CD14-positive monocyte (primary cell): ENCODE data around the gene IL1RAPL1. TPM values are rescaled to one million over a fixed set of nuclear protein-coding genes. Genes with fewer than 3 reads are reported as not detected.
"Not testable (repeated sequence)": the region's sequence is repeated elsewhere in the genome, so short reads cannot be mapped to it uniquely, and the experiment has no call there.

ENCODE experiments used
- DNase-seq, 3 donors: peaks; one replicate each; pipeline ENCODE4 v3.0.0-alpha.2; 2011 to 2022
- H2AFZ ChIP-seq: 2 replicates; pipeline ENCODE4 v1.6.0; 2012; ENCODE audit warnings: mild to moderate bottlenecking, low read depth, low read length, inconsistent platforms; ENCODE audit not compliant: insufficient read depth, poor library complexity, severe bottlenecking
- H3K27ac ChIP-seq, 2 donors: 1 replicate in 1 of 2; 2 replicates in 1 of 2; pipeline ENCODE4 v1.5.1; 2012 to 2013; ENCODE audit warnings: low read length in 2 of 2, control low read depth in 1 of 2, inconsistent platforms in 1 of 2, low read depth in 1 of 2, mild to moderate bottlenecking in 1 of 2
- H3K27me3 ChIP-seq, 2 donors: one replicate each; pipeline versions ENCODE4 v1.6.0 to v1.6.1; 2011 to 2013; ENCODE audit warnings: low read length in 2 of 2; ENCODE audit not compliant: control insufficient read depth in 2 of 2, insufficient read depth in 2 of 2
- H3K36me3 ChIP-seq, 2 donors: replicated peaks in 1 of 2; 1 replicate in 1 of 2; 2 replicates in 1 of 2; pipeline versions ENCODE4 v1.5.1 to v1.6.1; 2012 to 2013; ENCODE audit warnings: low read length in 2 of 2, control low read depth in 1 of 2, inconsistent platforms in 1 of 2, mild to moderate bottlenecking in 1 of 2; ENCODE audit not compliant: insufficient read depth in 2 of 2, control insufficient read depth in 1 of 2
- H3K4me1 ChIP-seq, 2 donors: 1 replicate in 1 of 2; 2 replicates in 1 of 2; pipeline versions ENCODE4 v1.5.1 to v1.6.1; 2012 to 2013; ENCODE audit warnings: low read length in 2 of 2, control low read depth in 1 of 2, inconsistent platforms in 1 of 2, mild to moderate bottlenecking in 1 of 2, moderate library complexity in 1 of 2; ENCODE audit not compliant: insufficient read depth in 2 of 2, control insufficient read depth in 1 of 2
- H3K4me2 ChIP-seq: replicated peaks from 2 replicates; pipeline ENCODE3; 2012; ENCODE audit warnings: low read length, moderate library complexity, mild to moderate bottlenecking; ENCODE audit not compliant: poor library complexity, severe bottlenecking; ENCODE audit errors: extremely low read depth
- H3K4me3 ChIP-seq, 3 experiments: fragments of 200-600 bp in 1 of 3; sonication (generic) in 1 of 3; replicated peaks in 1 of 3; 1 replicate in 2 of 3; 2 replicates in 1 of 3; pipeline ENCODE4 v1.5.1; 2011 to 2013; ENCODE audit warnings: low read length in 3 of 3, mild to moderate bottlenecking in 3 of 3, control low read depth in 2 of 3, low read depth in 2 of 3, inconsistent platforms in 1 of 3, moderate library complexity in 1 of 3
- H3K79me2 ChIP-seq: 2 replicates; pipeline ENCODE4 v1.6.0; 2012; ENCODE audit warnings: mild to moderate bottlenecking, control low read depth, inconsistent platforms, low read length, moderate library complexity; ENCODE audit not compliant: insufficient read depth
- H3K9ac ChIP-seq: 2 replicates; pipeline ENCODE4 v1.6.0; 2017; ENCODE audit warnings: low read length, mild to moderate bottlenecking; ENCODE audit not compliant: insufficient read depth, poor library complexity, severe bottlenecking
- H3K9me3 ChIP-seq, 2 donors: replicated peaks in 1 of 2; 1 replicate in 1 of 2; 2 replicates in 1 of 2; pipeline versions ENCODE4 v1.5.1 to v1.6.1; 2012 to 2013; ENCODE audit warnings: low read length in 2 of 2, control low read depth in 1 of 2; ENCODE audit not compliant: control insufficient read depth in 1 of 2, insufficient read depth in 1 of 2
- H4K20me1 ChIP-seq: 2 replicates; pipeline ENCODE4 v1.6.0; 2012; ENCODE audit warnings: mild to moderate bottlenecking, low read length, control low read depth, moderate library complexity; ENCODE audit not compliant: insufficient read depth
- H3K27ac Mint-ChIP-seq, 7 donors: one replicate each; pipeline ENCODE4 v1.8.0; 2020; ENCODE audit warnings: mild to moderate bottlenecking in 7 of 7, mixed read lengths in 7 of 7, moderate library complexity in 6 of 7, inconsistent platforms in 2 of 7
- H3K27me3 Mint-ChIP-seq, 3 donors: one replicate each; pipeline ENCODE4 v1.8.0; 2021 to 2022; ENCODE audit warnings: low read depth in 3 of 3, mild to moderate bottlenecking in 3 of 3, mixed read lengths in 3 of 3, moderate library complexity in 3 of 3, inconsistent platforms in 1 of 3
- H3K36me3 Mint-ChIP-seq, 2 donors: one replicate each; pipeline ENCODE4 v1.8.0; 2020; ENCODE audit warnings: mixed read lengths in 2 of 2, inconsistent platforms in 1 of 2, mild to moderate bottlenecking in 1 of 2
- H3K4me1 Mint-ChIP-seq: one replicate; pipeline ENCODE4 v1.8.0; 2020; ENCODE audit warnings: mild to moderate bottlenecking, mixed read lengths
- H3K4me3 Mint-ChIP-seq, 2 donors: one replicate each; pipeline ENCODE4 v1.8.0; 2020; ENCODE audit warnings: mild to moderate bottlenecking in 2 of 2, mixed read lengths in 2 of 2, moderate library complexity in 1 of 2
- H3K9me3 Mint-ChIP-seq, 7 donors: one replicate each; pipeline ENCODE4 v1.8.0; 2020 to 2022; ENCODE audit warnings: mixed read lengths in 7 of 7, mild to moderate bottlenecking in 6 of 7, moderate library complexity in 6 of 7, inconsistent platforms in 2 of 7
- CTCF ChIP-seq: fragments of 200-600 bp; IDR thresholded peaks from one replicate; pipeline ENCODE4 v1.8.0; 2022; ENCODE audit warnings: antibody characterized with exemption, mild to moderate bottlenecking
- WGBS: methylation state at CpG from one replicate; pipeline ENCODE4 v1.1.5; 2013; ENCODE audit warnings: missing lambda C conversion rate; ENCODE audit not compliant: insufficient coverage; 5-methylcytosine and 5-hydroxymethylcytosine counted together
- intact Hi-C, 2 donors: fragments of 100-400 bp; cut with micrococcal nuclease; formaldehyde crosslinking; loops; one replicate each; pipeline versions ENCODE4 v1.15.0 to v1.15.1; 2023
- polyA plus RNA-seq, 3 donors: library from polyadenylated mRNA; depleted of rRNA in 1 of 3; unstranded in 2 of 3; stranded (reverse) in 1 of 3; fragments of 300-500 nt in 2 of 3; fragments of >200 nt in 1 of 3; fragmentation: Illumina TruSeq in 2 of 3; gene quantifications; 1 replicate in 2 of 3; 2 replicates in 1 of 3; pipeline ENCODE4 v1.2.3, GENCODE V29; 2012 to 2021

Gene IL1RAPL1
- polyA plus RNA-seq, 3 donors: not detected

GRCh38 chrX:28756647-28757046, 169.4 kb downstream of the IL1RAPL1 start:
- Mint-ChIP-seq H3K27ac (no peak overlapping the region), H3K4me3 (no peak overlapping the region), H3K36me3 (no peaks in the 10 kb centered on the region), H3K9me3 (peaks cover 0 to 3% (median 2%) of the 10 kb centered on the region in 7 donors), H3K27me3 (peaks cover 0 to 2% (median 0%) of the 10 kb centered on the region in 3 donors), H3K4me1 (no peaks in the 10 kb centered on the region)
- Histone ChIP-seq H3K4me2 (no peak overlapping the region), H3K79me2 (no peaks in the 10 kb centered on the region), H3K27ac (no peak overlapping the region), H3K4me3 (no peak overlapping the region), H3K4me1 (no peaks in the 10 kb centered on the region), H3K27me3 (no peaks in the 10 kb centered on the region), H3K9me3 (no peaks in the 10 kb centered on the region), H2AFZ (no peak overlapping the region), H3K9ac (no peak overlapping the region), H3K36me3 (no peaks in the 10 kb centered on the region), H4K20me1 (no peaks in the 10 kb centered on the region)
- no peak for DNase-seq
- no peak for TF ChIP-seq CTCF
- intact Hi-C loops: no loop called here

- no peak for TF ChIP-seq CTCF
- Histone ChIP-seq H3K79me2 (no peaks in the 10 kb centered on the region), H3K4me3 (no peak overlapping the region), H3K4me1 (no peaks in the 10 kb centered on the region), H3K36me3 (no peaks in the 10 kb centered on the region), H3K9ac (no peak overlapping the region), H2AFZ (no peak overlapping the region), H3K9me3 (no peaks in the 10 kb centered on the region), H3K27me3 (no peaks in the 10 kb centered on the region), H3K27ac (no peak overlapping the region), H4K20me1 (no peaks in the 10 kb centered on the region), H3K4me2 (no peak overlapping the region)
- no peaks in the 10 kb centered on the region for H3K36me3 Mint-ChIP-seq
- no CpG with 5 or more reads among the region's 2 CpGs for WGBS
- no peak overlapping the region for H3K4me3 Mint-ChIP-seq
- no peak overlapping the region for H3K27ac Mint-ChIP-seq
- peaks cover 0 to 3% (median 2%) of the 10 kb centered on the region in 7 donors for H3K9me3 Mint-ChIP-seq
- no peaks in the 10 kb centered on the region for H3K4me1 Mint-ChIP-seq
- H3K27me3 Mint-ChIP-seq: peaks cover 0 to 2% (median 0%) of the 10 kb centered on the region in 3 donors
- DNase-seq: no peak
- intact Hi-C loops: no loop called here
These were observed 170.0 kb downstream of the IL1RAPL1 start for GRCh38 chrX:28757290-28757689.

GRCh38 chrX:28766561-28766960, 179.3 kb downstream of the IL1RAPL1 start:
- H3K4me2 ChIP-seq, H3K36me3 ChIP-seq, H3K79me2 ChIP-seq, H3K4me3 Mint-ChIP-seq, H3K27ac ChIP-seq, H3K4me1 Mint-ChIP-seq, H3K9me3 ChIP-seq, H3K36me3 Mint-ChIP-seq, intact Hi-C loops, H3K27ac Mint-ChIP-seq, H4K20me1 ChIP-seq, H3K9me3 Mint-ChIP-seq, DNase-seq, H3K4me3 ChIP-seq, H3K4me1 ChIP-seq, H3K27me3 ChIP-seq, H2AFZ ChIP-seq, H3K27me3 Mint-ChIP-seq, H3K9ac ChIP-seq: not testable (repeated sequence)
- WGBS: no CpG with 5 or more reads among the region's 2 CpGs
